BLaER1 (cell line): ENCODE measurements around the gene APOBEC2.

Experiments used
- H3K27ac ChIP-seq: shearing (Covaris generic); formaldehyde crosslinking; 2 replicates; pipeline ENCODE4 v1.8.1; 2022
- H3K27me3 ChIP-seq: shearing (Covaris generic); formaldehyde crosslinking; 2 replicates; pipeline ENCODE4 v1.8.1; 2022
- H3K36me3 ChIP-seq: shearing (Covaris generic); formaldehyde crosslinking; 2 replicates; pipeline ENCODE4 v1.8.1; 2022
- H3K4me1 ChIP-seq: shearing (Covaris generic); formaldehyde crosslinking; 2 replicates; pipeline ENCODE4 v1.8.1; 2022
- H3K4me2 ChIP-seq: shearing (Covaris generic); formaldehyde crosslinking; 2 replicates; pipeline ENCODE4 v1.8.1; 2022
- H3K4me3 ChIP-seq: shearing (Covaris generic); formaldehyde crosslinking; 2 replicates; pipeline ENCODE4 v1.8.1; 2022
- H3K9ac ChIP-seq: shearing (Covaris generic); formaldehyde crosslinking; 2 replicates; pipeline ENCODE4 v1.8.1; 2022
- H3K9me3 ChIP-seq: shearing (Covaris generic); formaldehyde crosslinking; 2 replicates; pipeline ENCODE4 v1.8.1; 2022
- H4K20me1 ChIP-seq: shearing (Covaris generic); formaldehyde crosslinking; 2 replicates; pipeline ENCODE4 v1.8.1; 2022
- Cebpa-rat ChIP-seq: shearing (Covaris generic); IDR thresholded peaks from 2 replicates; pipeline ENCODE4 v1.8.1; 2022

APOBEC2 gene

DNA sequence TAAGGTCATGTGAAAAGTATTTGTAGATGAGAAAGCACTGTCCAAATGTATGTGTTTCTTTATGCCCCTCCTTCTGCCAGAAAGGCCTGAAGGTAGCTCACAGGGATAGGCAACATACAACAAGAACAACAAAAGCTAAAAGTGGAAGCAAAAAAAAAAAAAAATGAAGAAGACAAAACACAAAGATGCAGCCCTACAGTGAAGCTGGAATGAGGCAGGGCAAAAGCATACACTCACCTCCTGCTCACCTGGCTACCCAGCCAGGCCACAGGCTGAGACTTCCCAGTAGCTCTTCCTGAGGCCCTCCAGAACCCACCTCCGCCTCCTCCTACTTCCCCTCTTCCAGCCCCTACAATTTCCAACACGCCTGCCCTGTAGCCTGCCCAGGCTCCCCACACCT is 16.4 kb upstream of the APOBEC2 start:
- Histone ChIP-seq H3K9ac (no peak overlapping the region), H3K4me1 (no peaks in the 10 kb centered on the region), H3K9me3 (no peaks in the 10 kb centered on the region), H3K4me2 (no peak overlapping the region), H3K4me3 (no peak overlapping the region), H3K36me3 (no peaks in the 10 kb centered on the region), H3K27ac (no peak overlapping the region), H4K20me1 (no peaks in the 10 kb centered on the region), H3K27me3 (no peaks in the 10 kb centered on the region)
- TF ChIP-seq Cebpa-rat: no peak

DNA sequence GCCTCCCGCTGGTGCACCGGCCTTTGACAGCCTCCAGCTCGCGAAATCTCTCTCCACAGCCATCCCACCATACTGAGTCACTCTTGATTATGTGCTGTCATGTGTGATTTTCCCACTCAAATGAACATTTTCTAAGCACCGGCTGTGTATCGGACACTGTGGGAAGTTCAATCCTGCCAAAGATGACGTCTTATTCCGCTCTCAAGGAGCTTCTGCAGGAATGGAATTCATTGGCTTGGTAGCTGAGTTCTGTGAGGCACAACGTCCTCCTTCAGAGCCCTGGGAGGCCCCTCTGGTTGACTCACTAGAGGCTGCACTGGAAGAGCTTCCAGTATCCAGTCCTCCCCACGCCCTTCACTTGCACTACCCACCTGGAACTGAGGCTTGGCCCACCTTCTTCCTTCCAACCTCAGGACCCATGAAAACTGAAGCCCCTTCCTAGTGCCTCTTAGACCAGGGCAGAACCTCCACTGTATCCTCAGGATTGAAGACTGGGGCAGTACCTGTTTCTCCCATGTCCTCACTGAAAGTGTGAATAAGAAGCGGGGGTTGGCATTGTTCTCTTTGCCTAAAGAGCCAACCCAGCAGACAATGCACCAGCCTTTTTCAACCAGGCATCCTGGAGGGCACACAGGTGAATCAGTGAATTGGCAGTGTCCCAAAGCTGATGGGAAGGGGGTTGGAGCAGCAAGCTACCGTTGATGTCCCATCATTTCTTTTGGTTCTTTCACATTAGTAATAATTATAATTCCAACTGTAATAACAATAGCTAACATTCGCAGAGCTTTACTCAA is 15.7 kb upstream of the APOBEC2 start:
- H3K9ac ChIP-seq: no peak overlapping the region
- no peak for TF ChIP-seq Cebpa-rat
- no peaks in the 10 kb centered on the region for H4K20me1 ChIP-seq
- no peak overlapping the region for H3K4me3 ChIP-seq
- no peaks in the 10 kb centered on the region for H3K36me3 ChIP-seq
- H3K4me1 ChIP-seq: no peaks in the 10 kb centered on the region
- H3K4me2 ChIP-seq: no peak overlapping the region
- H3K9me3 ChIP-seq: no peaks in the 10 kb centered on the region
- H3K27me3 ChIP-seq: no peaks in the 10 kb centered on the region
- no peak overlapping the region for H3K27ac ChIP-seq

DNA sequence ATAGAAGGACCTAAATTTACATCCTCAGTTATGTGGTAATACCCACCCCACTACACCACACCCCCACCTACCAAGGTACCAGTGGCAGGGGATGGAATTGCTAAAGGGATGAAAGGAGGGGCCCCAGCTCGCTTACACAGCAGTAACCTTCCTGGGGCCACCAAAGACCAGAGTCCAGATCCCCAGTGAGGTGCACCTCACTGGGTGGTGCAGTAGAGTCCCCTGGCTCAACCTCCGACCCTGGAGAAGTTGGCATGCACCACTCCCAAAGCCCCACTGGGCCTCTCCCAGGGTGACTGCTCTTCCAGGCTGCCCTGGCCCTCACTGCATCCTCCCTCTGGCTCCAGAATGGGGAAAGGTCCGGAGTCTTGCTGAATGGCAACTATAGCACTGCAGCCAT is 14.8 kb upstream of the APOBEC2 start:
- no peak overlapping the region for H3K4me2 ChIP-seq

DNA sequence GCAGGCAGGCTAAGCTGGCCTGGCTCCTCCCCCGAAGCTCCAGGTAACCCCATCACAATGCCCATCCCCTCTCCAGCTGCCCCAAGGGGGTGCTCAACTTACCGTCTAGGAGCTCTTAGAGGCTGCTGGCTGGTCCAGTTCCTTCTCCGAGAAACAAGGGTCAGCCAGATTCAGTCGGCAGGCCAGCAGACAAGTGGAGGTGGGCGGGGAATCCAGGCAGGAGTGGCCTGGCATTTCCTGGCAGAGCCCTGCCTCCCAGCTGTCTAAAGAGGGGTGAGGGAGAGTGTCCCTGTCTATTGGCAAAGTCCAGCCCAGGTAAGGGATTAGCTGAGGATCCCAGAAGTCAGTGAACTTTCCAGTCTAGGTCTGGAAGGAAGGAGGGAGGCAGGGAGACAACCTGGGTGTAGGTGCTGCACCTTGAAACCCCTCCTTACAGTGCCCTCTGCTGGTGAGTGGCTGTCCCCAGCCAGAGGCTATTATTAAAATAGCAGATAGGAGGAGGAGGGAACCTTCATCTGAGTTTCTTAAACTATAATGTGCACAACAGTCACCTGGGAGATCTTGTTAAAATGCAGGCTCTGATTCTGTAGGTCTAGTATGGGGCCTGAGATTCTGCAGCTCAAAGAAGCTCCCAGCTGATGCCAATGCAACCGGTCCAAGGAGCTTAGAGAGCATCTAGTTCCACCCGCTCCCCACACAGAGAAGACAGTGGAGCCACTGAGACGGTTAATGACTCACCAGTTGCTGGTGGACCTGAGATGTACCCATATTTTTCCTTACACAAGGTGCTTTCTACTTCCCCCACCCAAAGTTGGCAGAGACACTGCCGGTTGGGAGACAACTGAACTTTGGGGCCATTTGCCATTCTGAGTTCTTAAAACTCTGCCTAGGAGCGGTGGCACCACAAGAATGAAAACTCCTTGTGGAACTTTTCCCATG is 13.7 kb upstream of the APOBEC2 start, which contains the start of gene UNC5CL:
Gene UNC5CL (minus strand): TSS at position 162 of the 939 bp plus-strand sequence. CDS start 4,147 bp downstream, outside the sequence.
- Histone ChIP-seq H3K4me3 (no peak within 1 kb of the TSS), H4K20me1 (no peaks in the 10 kb centered on the region), H3K27me3 (no peaks in the 10 kb centered on the region), H3K9me3 (no peaks in the 10 kb centered on the region), H3K9ac (no peak within 1 kb of the TSS), H3K36me3 (no peaks in the 10 kb centered on the region), H3K4me1 (no peaks in the 10 kb centered on the region), H3K27ac (no peak within 1 kb of the TSS), H3K4me2 (no peak within 1 kb of the TSS)
- TF ChIP-seq Cebpa-rat: no peak

More for the DNA sequence above, 14.8 kb upstream of the APOBEC2 start:
- TF ChIP-seq Cebpa-rat: no peak
- Histone ChIP-seq H3K27me3 (no peaks in the 10 kb centered on the region), H3K9me3 (no peaks in the 10 kb centered on the region), H4K20me1 (no peaks in the 10 kb centered on the region), H3K36me3 (no peaks in the 10 kb centered on the region), H3K27ac (no peak overlapping the region), H3K4me3 (no peak overlapping the region), H3K4me1 (no peaks in the 10 kb centered on the region), H3K9ac (no peak overlapping the region)

DNA sequence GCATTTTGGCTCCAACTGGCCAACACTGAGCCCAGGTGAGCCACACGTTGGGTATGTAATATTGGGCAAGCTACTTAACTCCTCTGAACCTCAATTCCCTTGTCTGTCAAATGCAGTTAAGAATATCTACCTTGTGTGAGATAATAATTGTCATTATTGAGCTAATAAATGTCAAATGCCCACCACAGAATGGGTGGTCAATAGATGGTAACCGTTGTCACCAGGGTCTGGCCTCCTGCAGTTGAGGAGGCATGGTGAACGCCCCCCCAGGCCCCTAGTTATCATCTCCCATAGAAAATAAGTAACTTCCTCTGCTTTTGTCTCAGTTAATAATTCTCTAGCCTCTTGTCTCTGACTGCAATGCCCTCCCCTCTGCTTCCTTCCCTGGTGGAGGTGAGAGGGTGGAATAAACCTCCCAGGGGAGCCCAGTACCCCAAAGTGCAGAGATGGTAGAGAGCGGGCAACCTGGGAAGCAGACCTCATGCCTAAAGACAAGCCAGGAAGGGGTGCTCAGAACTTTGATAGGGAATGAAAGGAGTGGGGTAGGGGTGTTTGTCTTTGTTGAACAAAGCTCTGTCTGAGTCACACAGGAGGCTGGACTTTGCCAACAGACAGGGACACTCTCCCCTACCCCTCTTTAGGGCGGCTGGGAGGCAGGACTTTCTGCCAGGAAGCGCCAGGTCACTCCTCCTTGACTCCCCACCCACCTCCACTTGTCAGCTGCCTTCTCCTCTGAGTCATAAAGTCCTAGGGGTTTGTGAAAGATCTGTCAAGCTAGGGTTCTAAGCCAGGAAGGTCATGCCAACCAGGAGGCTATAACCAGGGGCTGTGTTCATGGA is 12.7 kb upstream of the APOBEC2 start:
- no peak overlapping the region for H3K27ac ChIP-seq
- H3K36me3 ChIP-seq: no peaks in the 10 kb centered on the region
- H3K27me3 ChIP-seq: no peaks in the 10 kb centered on the region
- H3K4me2 ChIP-seq: no peak overlapping the region
- no peaks in the 10 kb centered on the region for H3K4me1 ChIP-seq
- no peaks in the 10 kb centered on the region for H3K9me3 ChIP-seq
- no peak overlapping the region for H3K9ac ChIP-seq
- no peaks in the 10 kb centered on the region for H4K20me1 ChIP-seq
- no peak overlapping the region for H3K4me3 ChIP-seq
- TF ChIP-seq Cebpa-rat: no peak

DNA sequence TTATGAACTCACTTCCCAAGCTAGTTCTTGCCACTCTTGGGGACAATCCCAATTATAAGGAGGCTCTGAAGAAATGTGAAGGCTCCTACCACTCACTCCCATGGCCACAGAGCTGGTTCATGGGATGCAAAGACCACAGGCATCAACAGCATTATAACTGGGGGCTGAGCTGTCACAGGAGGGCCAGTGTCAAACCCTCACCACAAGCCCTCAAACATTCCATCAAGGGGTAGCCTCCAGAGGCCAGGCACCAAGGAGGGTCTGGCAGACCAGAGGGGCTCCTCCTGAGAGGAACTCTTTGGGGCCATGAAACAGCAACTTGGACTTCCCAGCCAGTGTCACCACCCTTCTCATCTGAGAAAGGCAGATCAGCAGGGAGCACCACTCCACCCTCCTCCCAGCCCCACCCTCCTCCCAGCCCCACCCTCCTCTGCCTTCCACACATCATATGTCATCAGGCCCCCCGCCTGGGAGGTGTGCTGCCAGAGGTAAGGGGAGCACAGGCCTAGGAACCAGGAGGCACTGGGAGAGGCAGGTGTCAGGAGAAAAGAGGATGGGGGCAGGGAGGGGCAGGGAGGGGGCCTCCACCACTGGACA is 12.0 kb upstream of the APOBEC2 start:
- TF ChIP-seq Cebpa-rat: no peak
- Histone ChIP-seq H3K27me3 (no peaks in the 10 kb centered on the region), H4K20me1 (no peaks in the 10 kb centered on the region), H3K4me1 (no peaks in the 10 kb centered on the region), H3K36me3 (no peaks in the 10 kb centered on the region), H3K4me3 (no peak overlapping the region), H3K4me2 (no peak overlapping the region), H3K27ac (no peak overlapping the region), H3K9ac (no peak overlapping the region), H3K9me3 (no peaks in the 10 kb centered on the region)

DNA sequence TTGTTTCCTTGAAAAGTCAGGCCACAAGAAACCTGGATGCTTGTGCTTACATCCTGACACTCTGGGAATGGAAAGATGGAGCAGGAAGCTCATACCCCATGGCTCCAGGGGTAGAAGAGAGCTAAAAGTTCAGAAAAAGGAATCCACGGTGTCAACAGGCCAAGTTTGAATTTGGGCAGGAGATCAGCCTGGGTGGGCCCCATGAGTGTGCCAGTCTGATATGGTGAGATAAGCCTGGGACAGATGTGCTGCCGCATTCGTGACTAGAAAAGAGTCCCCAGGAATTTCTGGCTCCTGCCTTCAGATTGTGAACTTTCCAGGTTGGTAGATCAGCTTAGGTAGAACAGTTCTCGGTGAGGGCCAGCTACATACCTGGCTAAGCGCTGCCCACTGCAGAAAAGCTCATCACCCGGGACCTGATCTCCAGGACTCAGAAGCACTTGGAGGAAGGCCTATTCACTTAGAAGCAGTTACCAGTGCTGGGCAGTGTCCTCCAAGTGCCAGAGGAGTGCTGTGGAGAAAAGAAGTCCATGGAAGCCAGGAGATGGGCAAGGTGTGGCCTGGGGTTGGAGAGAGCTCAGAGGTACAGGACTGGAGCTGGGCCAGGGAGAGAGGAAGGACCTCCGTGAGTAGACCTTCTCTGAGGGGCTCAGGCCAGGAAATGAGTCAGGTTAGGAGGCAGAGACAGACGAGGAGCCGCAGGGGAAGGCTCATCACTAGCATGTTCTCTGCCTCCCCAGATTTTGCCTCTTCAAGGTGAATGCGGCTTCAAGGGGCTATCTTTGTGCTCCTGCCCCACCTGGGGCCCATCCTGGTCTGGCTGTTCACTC is 10.6 kb upstream of the APOBEC2 start, which contains the start of gene TSPO2:
Gene TSPO2 (plus strand): TSS at position 242 of the 830 bp plus-strand sequence. CDS start 519 bp downstream, at position 761.
- Histone ChIP-seq H3K4me3 (no peak within 1 kb of the TSS), H3K36me3 (no peaks in the 10 kb centered on the region), H4K20me1 (no peaks in the 10 kb centered on the region), H3K4me2 (no peak within 1 kb of the TSS), H3K27ac (no peak within 1 kb of the TSS), H3K9ac (no peak within 1 kb of the TSS), H3K27me3 (no peaks in the 10 kb centered on the region), H3K9me3 (no peaks in the 10 kb centered on the region), H3K4me1 (no peaks in the 10 kb centered on the region)
- TF ChIP-seq Cebpa-rat: no peak

DNA sequence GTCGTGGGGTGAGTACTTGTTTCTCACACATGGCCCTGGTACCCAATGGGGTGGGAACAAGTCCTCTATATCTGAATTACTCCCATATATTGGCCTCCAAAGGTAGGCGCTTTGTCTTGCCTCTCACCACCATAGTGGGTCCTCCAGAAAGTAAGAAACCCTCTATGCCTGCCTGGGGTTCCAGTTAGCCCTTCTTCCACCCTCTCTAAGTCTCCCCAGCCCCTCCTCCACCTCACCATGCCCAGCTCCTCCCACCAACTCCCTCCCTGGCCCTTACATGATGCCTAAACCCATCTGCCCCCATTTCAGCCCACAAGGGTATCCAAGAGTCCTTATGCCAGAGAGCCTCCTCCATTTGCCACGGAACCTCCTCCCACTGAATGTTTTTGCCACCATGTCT is 9.9 kb upstream of the APOBEC2 start:
- Histone ChIP-seq H3K4me3 (no peak overlapping the region), H3K4me2 (no peak overlapping the region), H4K20me1 (no peaks in the 10 kb centered on the region)

More for the DNA sequence above, 9.9 kb upstream of the APOBEC2 start:
- Histone ChIP-seq H3K9me3 (no peaks in the 10 kb centered on the region), H3K4me1 (no peaks in the 10 kb centered on the region), H3K27ac (no peak overlapping the region), H3K36me3 (no peaks in the 10 kb centered on the region), H3K9ac (no peak overlapping the region), H3K27me3 (no peaks in the 10 kb centered on the region)
- no peak for TF ChIP-seq Cebpa-rat
